Measurements from ENCODE around the gene VPS4B.

GRCh38 chr18:63443829-63444228 is 21.6 kb upstream of the VPS4B start:
- TF ChIP-seq YY1 (IDR thresholded peaks at IDR 0.05; ENCODE audit: insufficient read depth, insufficient read length) (no peak), SUZ12 (IDR thresholded peaks at IDR 0.05; ENCODE audit: extremely low read depth, insufficient read depth, insufficient read length) (no peak), ZNF274 (IDR thresholded peaks at IDR 0.05; ENCODE audit: low read depth, low read length) (no peak)
